Measurements from ENCODE around the gene PRPF40B.

The PRPF40B gene

GRCh38 chr12:49689785-49690184, 66.4 kb downstream of the PRPF40B start:
- DNase-seq = no peak

DNA sequence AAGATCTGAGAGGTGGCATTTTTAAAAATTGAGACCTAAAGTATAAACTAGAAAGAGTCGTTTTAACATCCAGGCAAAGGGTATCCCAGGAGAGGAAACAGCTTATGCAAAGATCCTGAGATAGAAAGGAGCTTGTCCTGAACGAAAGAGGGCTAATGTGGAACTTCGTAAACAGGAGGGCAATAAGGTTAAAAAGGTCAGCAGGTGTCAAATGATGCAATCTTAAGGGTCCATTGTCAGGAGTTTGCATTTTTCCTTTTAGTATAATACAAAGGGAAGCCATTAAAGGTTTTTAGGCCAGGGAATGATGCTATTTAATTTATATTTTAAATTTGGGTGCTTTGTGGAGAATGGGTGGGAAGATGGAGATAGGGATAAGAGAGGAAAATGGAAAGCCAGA, 69.5 kb downstream of the PRPF40B start:
- no peak for DNase-seq

DNA sequence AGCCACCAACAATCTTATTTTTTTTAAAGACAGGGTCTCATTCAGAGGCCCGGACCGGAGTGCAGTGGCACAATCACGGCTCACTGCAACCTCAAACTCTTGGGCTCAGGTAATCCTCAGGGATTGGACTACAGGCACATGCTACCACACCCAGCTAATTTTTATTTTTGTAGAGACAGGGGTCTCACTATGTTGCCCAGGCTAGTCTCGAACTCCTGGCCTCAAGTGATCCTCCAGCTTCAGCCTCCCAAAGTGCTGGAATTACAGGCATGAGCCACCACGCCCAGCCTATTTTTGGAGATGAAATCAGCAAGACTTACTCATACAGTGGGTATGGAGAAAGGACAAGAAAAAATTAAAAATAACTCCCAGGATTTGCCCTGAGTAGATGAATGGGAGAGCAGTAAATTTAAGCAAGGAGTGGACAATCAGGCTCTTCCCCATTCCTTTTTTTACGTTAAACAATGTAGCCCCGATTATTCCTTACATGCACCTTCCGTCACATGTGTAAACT, 70.6 kb downstream of the PRPF40B start:
- DNase-seq = no peak
